ENCODE results near the gene MAP3K1. TPM values are rescaled to one million over a fixed set of nuclear protein-coding genes. Genes with fewer than 3 reads are reported as not detected.

MAP3K1 gene
- total RNA-seq, 2 donors from 2014 or later: 9.4 to 12.5 TPM

DNA sequence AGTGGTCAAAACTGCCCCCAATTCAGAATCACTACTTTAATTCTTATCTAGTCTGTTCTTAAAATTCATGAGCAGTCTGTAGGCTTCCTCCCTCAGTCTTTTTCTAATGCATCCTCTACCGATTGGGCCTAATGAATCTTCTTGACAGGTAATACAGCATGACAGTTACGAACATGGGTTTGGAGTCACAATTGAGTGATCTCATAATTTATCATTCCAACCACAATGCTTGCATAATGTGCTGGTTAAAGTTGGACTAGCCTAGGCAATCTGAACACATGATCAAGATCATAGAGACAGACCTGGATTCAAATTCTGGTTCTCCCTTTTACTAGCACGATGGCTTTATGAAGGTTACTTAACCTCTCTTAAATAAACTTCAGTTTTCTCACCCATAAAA lies 61.0 kb downstream of the MAP3K1 start:
- no peak for ATAC-seq

DNA sequence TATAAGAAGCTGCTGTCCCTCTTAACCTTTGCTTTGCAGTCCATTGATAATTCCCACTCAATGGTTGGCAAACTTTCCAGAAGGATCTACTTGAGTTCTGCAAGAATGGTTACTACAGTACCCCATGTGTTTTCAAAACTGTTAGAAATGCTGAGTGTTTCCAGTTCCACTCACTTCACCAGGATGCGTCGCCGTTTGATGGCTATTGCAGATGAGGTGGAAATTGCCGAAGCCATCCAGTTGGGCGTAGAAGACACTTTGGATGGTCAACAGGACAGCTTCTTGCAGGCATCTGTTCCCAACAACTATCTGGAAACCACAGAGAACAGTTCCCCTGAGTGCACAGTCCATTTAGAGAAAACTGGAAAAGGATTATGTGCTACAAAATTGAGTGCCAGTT lies 66.2 kb downstream of the MAP3K1 start:
- ATAC-seq: no peak
- no peak for DNase-seq
- intact Hi-C loops (cut with DNase I, micrococcal nuclease): no loop called here

More for the DNA sequence above, 61.0 kb downstream of the MAP3K1 start:
- no peak for DNase-seq
- intact Hi-C loops (cut with DNase I, micrococcal nuclease): no loop called here

DNA sequence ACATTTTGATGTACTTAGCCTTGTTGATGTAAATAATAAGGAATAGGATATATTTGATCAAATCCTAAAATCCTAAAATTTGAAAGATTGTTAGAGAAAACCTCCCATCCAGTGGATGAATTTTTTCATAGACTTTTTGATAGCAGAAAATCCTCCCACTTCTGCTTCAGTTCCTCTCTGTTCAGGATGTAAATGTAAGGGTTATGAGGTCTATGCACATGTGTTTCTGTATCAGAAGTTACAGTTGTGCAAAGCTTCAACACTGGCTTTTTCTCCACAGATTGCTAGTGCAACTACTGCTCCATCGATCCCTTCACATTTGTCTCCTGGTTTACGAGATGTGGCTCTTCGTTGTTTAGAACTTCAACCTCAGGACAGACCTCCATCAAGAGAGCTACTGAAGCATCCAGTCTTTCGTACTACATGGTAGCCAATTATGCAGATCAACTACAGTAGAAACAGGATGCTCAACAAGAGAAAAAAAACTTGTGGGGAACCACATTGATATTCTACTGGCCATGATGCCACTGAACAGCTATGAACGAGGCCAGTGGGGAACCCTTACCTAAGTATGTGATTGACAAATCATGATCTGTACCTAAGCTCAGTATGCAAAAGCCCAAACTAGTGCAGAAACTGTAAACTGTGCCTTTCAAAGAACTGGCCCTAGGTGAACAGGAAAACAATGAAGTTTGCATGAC lies 78.1 kb downstream of the MAP3K1 start:
- DNase-seq (no peak), ATAC-seq (no peak)
- intact Hi-C loops (cut with DNase I, micrococcal nuclease): no loop called here

DNA sequence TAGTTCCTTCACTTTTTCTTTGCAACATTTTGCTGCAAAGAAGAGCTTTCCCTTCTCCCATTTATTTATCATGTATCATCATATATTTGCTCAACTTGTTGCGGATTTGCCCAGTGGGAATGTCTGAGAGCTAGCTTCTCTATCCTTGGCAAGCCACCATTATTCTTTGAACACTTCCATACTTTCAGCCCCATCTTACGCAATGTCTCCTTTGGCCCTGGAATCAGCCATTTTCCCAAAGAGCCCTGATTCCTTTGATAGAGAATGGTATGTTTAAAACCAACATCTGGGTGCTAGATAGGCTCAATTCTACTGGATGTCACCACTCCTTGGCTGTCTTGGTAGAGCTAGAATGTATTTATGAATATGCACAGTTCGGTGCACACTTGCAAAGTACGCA lies 81.4 kb downstream of the MAP3K1 start:
- ATAC-seq (no peak), DNase-seq (no peak)
- intact Hi-C loops (cut with DNase I, micrococcal nuclease): no loop called here

DNA sequence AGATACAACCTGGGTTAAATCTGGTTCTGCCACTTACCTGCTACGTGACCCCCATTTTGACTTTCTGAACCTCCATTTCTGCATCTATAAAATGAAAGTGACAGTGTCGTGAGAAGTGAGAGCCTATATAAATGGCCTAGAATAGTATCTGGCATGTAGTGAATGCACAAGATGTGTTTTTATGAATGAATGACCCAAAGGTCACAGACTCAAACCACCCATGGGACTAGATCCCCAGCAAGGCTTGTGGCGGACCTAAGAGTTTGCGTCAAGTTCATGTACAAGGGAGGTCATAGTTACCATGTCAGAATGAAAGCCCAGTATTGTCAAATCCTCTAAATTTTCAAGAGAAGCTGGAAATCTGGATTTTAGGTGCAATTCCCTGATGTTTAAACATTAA lies 82.9 kb downstream of the MAP3K1 start:
- no peak for DNase-seq
- intact Hi-C loops (cut with DNase I, micrococcal nuclease): no loop called here
- no peak for ATAC-seq

DNA sequence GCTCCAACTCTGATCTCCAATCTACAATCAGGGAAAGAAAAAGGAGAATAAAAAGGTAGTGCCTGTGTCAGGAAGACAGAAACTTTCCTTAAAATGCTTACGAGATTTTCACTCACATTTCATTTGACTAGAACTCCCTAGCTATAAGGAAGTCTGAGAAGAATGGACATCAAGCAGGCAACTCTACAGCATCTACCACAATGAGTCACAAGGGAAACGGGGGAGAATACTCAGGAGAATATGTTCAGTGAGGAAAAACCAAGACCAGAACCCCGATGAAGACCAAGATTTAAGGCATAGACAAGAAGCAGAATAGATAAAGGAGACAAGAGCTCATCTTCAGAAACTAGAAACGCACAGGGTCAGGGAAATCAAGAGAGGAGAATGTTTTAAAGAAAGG lies 85.0 kb downstream of the MAP3K1 start:
- intact Hi-C loops (cut with DNase I, micrococcal nuclease): loop anchor here in 1 of 2 donors (10.0 kb wide), 1 partner anchor 314 kb away; no protein-coding TSS in a partner anchor
- ATAC-seq (no peak), DNase-seq (no peak)

DNA sequence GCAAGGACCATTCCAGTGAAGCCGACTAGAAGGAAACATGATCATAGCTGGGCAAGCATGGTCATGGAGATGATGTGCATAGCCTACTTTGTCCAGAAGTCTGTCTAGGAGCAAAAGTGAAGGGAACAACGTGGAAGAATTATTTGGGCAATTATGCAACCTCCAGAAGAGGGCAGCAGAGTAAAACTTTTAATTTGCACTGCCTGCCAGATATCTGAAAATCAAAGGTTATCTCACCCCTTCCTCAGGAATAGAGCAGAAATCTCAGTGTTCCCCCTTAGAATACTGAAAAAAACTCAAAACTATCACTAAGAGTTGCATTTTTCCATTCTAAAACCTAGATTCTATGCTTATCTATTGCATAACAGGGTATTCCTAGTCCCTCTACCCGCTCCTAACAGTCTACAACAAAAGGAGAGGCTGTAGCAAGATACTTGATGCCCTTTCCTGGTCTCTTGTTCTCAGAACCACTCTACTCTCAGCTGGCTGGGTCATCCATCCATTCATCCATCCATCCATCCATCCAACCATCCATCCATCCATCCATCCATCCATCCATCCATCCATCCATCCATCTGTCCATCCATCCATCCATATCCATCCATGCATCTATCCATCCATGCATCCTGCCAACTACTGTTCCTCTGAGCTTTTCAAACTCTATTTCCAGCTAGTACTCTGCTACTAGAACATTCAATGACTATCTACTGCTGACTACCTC lies 85.7 kb downstream of the MAP3K1 start:
- DNase-seq: peak in 1 of 2 donors; percentile 9
- intact Hi-C loops (cut with DNase I, micrococcal nuclease): loop anchor here in 1 of 2 donors (10.0 kb wide), 1 partner anchor 314 kb away; no protein-coding TSS in a partner anchor
- ATAC-seq: peak; percentile 77

DNA sequence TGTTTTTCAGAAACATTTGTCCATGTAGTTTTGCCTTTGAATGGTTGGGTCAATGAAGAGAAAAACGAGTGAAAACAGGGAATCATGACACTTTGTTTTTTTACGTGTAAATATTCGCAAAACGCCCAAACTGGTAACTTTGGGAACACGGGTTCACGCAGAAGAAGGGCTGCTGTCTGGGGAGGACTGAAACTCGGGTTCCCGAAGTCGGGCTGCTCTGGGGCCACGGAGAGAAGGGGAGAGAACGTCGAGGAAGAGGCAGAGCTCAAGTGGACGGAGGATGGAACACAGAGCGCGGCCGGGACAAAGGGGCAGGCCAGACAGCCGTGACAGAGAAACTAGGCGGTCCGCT lies 93.6 kb downstream of the MAP3K1 start:
- intact Hi-C loops (cut with DNase I, micrococcal nuclease): loop anchor here in 1 of 2 donors (10.0 kb wide), 1 partner anchor 306 kb away; no protein-coding TSS in a partner anchor
- ATAC-seq: peak; percentile 66
- DNase-seq: peak in 1 of 2 donors; percentile 84

DNA sequence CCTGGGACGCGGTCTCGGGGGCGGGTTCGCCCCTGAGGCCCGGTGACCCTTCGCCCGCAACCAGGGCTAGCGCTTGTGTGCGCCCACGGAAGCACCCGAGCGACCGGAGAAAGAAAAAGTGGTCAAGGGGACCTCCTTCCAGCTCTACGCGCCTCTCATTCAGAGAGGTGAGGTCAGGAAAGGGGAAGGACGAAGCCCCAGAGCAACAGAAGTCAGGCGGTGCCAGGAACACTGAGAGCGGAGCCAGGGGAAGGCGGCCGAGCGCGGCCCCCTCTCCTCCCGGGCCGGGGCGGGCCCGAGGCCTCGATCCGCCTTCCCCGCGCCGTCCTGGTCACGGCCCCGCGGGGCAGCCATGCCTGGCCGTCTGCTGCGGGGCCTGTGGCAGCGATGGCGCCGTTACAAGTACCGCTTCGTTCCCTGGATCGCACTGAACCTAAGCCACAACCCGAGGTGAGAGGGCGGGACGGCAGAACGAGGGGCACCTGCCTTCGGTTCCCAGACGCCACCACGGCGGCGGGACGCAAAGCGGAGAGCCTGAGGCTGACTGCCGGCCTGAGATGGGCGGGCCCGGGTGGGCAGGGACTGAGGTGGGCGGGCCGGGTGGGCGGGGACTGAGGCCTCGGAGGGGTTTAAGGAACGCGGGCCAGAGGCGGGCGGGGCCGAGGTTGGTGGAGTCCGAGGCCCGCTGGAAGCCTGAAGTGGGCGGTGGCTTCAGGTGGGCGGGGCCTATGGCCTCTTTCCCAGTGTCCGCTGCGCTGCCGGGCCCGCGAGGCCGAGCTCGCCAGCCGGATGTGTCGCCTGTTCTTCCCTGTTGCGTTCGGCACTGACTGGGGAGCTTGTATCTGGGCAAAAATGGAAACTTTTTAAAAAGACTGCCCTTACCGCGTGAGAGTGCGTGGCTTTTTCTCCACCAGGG lies 94.2 kb downstream of the MAP3K1 start, which contains the start of gene SETD9:
Gene SETD9, plus strand, starts transcription at position 303 of the 916 bp plus-strand sequence. Its CDS starts 50 bp downstream, at position 353.
- intact Hi-C loops (cut with DNase I, micrococcal nuclease): loop anchor here in 1 of 2 donors (2.0 to 10.0 kb wide), 2 partner anchors 47 to 305 kb away; no protein-coding TSS in a partner anchor
- peak; percentile 87 for ATAC-seq
- DNase-seq: peak; percentile 98 to 100

DNA sequence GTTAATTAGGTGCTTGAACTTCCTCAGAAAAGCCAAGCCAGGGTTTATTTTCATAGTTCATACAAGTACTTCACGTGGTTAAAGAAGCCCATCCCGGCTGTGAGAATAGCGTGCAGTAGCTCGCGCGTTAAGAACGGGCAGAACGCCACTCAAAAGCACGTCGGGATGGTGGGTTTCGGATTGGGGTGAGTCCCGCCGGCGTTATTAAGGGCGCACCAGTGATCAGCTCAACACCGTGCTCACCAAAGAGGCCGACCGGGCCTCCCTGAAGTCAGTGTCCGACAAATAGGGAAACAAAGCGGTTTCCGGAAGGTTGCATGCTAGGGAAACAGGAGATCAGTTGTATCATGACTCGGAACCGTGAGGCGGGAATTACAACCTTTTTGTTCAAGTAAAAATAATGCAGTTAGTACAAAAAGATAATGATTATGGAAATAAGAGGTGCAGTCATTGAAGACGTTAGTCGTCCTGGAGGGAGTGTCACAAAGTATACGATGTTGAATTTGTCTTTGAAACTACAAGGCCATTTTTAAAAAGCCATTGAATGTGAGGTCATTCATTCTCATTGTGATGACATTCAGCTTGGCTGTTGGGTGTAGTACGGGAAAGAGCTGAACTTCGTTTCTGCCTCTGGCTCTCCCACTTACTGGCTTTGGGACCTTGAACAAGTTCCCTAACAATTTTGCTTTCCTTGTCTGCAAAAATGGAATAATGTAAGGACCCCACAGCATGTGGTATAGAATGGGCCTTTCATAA lies 95.0 kb downstream of the MAP3K1 start:
- peak; percentile 19 for ATAC-seq
- intact Hi-C loops (cut with DNase I, micrococcal nuclease): loop anchor here in 1 of 2 donors (2.0 kb wide), 1 partner anchor 46 kb away; no protein-coding TSS in a partner anchor
- peak; percentile 44 to 63 for DNase-seq

DNA sequence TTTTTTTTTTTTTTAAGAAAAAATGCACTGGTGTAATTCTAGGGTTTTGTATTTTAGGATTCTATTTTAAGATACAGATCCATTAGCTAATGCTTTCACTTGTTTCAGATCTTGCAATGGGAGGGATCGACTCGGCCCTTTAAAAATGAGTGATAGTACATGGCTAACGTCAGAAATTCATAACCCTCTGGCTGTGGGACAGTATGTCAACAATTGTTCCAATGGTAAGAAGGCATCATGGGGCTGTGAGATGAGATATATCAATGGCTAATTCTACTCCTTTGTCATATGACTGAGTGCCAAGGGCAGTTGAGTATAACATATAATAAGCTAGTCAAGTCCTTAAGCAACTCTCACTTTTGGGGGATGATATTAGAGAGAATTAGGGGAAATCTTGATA lies 98.4 kb downstream of the MAP3K1 start:
- intact Hi-C loops (cut with DNase I, micrococcal nuclease): no loop called here
- ATAC-seq: no peak
- no peak for DNase-seq

DNA sequence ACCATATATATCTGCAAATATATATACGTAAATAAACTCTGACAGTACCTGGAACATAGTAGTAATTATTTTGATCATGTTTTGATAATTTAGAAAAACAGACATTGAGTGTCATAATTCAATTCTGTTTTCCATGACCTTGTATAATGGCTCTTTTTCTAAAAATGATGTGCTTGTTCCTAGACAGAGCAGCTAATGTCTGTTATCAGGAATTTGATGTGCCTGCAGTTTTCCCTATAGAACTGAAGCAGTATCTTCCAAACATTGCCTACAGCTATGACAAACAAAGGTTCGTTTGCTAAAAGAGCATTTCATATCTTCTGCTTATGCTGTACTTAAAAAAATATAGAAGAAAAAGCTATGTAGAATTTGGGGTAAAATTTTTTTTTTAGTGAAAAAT lies 99.3 kb downstream of the MAP3K1 start:
- ATAC-seq (no peak), DNase-seq (no peak)
- intact Hi-C loops (cut with DNase I, micrococcal nuclease): no loop called here

DNA sequence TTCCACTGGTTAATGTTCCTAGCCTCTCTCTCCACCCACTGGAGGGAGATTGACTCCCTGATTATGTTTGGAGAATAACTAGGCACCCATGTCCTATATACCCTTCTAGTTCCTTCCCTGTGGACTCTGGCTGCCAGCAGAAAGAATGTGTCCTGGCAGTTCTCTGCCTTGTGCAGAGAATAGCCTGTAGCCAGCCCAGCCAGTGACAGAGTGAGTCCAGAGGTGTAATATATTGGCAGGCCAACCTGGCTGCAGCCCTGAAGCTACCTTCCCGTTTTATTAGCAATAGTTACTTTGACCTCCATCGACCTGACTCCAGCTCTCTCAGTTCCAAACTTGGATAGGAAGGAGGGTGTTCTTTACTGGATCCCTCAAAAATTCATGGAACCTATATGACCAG lies 102.2 kb downstream of the MAP3K1 start:
- intact Hi-C loops (cut with DNase I, micrococcal nuclease): no loop called here
- ATAC-seq: peak; percentile 73
- DNase-seq: peak in 1 of 2 donors; percentile 29

DNA sequence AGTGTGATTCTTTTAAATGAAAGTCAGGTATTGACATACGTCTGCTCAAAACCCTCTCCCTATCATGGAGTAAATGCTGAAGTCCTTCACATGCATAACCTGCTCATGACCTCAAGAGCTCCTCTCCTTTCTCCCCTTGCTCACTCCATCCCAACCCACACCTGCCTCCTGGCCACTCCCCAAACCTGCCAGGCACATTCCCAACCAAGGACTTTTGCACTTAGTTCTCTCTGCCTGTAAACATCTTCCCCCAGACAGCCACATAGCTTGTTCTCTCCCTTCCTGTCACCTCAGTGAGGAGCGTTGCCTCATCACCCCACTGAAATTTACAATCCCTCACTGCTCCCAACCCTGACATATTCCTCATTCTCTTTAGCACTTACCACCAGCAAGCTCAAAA lies 102.7 kb downstream of the MAP3K1 start:
- intact Hi-C loops (cut with DNase I, micrococcal nuclease): no loop called here
- DNase-seq (peak in 1 of 2 donors; percentile 33), ATAC-seq (peak; percentile 87)

DNA sequence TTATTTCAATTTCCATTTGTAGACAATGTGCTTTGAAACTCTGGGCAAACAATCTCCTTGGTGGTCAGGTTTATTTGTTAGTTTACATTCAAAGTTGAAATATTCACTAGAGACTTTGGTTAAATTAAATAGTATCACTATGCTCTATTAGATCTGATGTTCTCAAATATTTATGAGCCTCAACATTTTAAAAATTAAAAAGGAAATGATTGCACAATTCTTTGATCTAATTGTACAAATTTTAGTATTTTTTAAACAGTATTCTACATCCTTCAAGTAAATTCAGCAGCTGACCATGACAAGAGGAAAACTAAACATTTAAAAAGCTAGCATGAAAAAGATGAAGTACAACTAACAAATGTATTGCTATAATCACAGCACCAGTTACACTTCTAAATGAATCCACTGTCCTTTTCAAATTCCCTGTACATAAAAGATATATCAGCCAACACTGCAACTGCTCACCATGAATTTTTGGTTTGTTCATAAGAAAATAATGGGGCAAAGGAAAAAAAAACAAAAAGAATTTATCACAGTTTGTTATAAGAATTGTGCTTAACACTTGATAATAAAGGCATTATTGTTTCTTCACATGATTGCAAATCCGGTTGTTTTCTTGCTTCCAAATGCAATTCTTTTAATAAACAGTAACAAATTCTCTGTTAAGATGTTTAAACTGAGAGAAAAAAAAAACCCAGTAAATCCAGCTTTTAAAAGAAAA lies 104.8 kb downstream of the MAP3K1 start:
- intact Hi-C loops (cut with DNase I, micrococcal nuclease): no loop called here
- DNase-seq (no peak), ATAC-seq (no peak)

DNA sequence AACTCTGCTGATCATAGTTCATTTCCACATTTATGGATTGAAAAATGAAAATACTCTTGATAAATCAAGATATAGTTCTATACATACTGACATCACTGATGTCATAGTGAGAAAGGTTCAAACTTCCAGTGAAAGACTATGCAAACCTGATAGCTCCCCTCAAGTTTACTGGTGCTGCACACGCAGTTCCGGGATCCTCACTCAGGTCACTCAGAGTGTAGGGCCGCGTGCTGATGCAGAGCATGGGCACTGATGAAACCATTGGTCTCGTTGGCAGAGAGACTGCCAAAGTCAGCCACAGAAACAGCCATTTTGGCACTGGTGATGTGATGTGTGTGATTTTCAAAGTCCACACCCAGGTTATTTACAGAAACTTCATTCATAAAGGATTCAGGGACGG lies 107.6 kb downstream of the MAP3K1 start:
- no peak for DNase-seq
- intact Hi-C loops (cut with DNase I, micrococcal nuclease): no loop called here

DNA sequence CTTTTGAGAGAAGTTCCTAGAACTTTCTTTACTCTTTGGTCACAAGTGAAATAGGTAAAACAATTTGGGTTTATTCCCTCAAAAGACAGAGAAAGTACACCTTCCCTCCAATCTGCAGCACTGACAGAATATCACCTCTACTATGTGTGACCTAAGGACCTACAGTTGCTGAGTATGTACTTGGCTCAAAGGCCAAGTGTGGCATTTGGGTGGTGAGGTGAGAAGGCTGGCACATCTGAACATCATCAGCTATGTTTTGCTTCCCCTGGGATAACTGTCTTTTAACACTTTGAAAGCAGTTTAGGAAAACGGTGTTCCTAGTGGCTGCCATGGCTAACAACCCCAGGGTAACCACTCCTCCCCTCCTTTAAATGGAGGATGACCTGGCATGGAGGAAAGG lies 119.0 kb downstream of the MAP3K1 start:
- intact Hi-C loops (cut with DNase I, micrococcal nuclease): no loop called here
- ATAC-seq (peak; percentile 27), DNase-seq (no peak)

More for the DNA sequence above, 107.6 kb downstream of the MAP3K1 start:
- no peak for ATAC-seq

DNA sequence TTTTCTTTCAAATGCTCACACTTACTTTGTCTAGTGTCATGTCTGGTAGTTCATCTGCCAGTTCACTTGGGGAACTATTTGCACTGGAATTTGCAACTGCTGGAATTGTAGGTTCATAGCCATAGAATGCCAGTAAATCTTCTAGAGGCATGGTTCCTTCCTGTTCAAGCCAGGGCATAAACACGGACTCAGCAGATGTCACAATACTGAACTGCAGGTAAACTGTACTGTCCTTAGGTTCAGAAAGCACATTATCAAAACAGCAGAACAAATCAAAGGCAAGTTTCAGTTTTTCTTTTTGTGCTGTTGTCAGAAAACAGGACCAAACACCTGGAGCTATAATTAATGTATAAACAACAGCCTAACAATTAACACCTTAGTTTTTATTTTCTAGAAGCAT lies 123.5 kb downstream of the MAP3K1 start:
- ATAC-seq (peak; percentile 47), DNase-seq (no peak)
- intact Hi-C loops (cut with DNase I, micrococcal nuclease): no loop called here

Measured in left colon (tissue), 2 donors.